Measurements from ENCODE around the gene HOXB3.

- TF ChIP-seq CTCF (IDR thresholded peaks at IDR 0.05; ENCODE audit: borderline replicate concordance, extremely low read depth, low read length, poor library complexity, severe bottlenecking) = no peak
- TF ChIP-seq EZH2 (IDR thresholded peaks at IDR 0.05; ENCODE audit: borderline replicate concordance, low read depth, low read length, severe bottlenecking) = no peak
These were observed 31.3 kb downstream of the HOXB3 start for GRCh38 chr17:48558831-48559121.

Measured in DND-41 (cell line).